HG03354 (cell line): Measurements from ENCODE around the gene SPOCK3.
"Not testable (repeated sequence)": the region's sequence is repeated elsewhere in the genome, so short reads cannot be mapped to it uniquely, and the experiment has no call there.

Experiments
- ATAC-seq: cut with Tn5 transposase; IDR thresholded peaks from one replicate; pipeline ENCODE4 v1.9.1; 2021; ENCODE audit warnings: mild to moderate bottlenecking; ENCODE audit not compliant: unreplicated experiment, poor library complexity, severe bottlenecking

Gene SPOCK3

DNA sequence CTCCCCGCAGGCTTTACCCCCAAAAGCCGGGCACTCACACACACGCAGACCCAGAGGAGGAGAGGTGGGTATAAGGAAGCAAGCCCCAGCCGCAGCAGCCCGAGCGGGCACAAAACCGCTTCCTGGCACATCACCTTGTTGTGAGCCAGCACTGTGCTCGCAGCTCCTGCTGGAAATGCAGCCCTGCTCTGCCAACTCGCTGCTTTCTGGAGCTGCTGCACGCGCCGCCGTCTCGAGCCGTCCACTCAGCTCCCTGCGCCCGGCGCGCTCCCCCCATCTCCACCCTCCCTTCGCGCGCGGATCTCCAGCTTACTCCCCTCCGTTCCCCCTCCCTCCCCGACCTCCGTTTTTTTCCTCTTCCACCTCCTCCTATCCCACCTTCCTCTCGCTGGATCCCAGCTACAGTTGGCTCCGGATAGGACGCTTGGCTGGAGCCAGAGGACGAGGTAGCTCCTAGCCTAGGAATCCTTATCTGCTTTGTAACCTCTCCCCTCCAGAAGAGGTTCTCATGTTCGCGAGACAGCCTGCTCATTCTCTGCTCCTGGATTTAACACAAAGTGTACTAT lies at the start of gene SPOCK3:
Gene SPOCK3, minus strand, starts transcription at position 179 of the 566 bp plus-strand sequence.
- ATAC-seq, result peak; percentile 58

DNA sequence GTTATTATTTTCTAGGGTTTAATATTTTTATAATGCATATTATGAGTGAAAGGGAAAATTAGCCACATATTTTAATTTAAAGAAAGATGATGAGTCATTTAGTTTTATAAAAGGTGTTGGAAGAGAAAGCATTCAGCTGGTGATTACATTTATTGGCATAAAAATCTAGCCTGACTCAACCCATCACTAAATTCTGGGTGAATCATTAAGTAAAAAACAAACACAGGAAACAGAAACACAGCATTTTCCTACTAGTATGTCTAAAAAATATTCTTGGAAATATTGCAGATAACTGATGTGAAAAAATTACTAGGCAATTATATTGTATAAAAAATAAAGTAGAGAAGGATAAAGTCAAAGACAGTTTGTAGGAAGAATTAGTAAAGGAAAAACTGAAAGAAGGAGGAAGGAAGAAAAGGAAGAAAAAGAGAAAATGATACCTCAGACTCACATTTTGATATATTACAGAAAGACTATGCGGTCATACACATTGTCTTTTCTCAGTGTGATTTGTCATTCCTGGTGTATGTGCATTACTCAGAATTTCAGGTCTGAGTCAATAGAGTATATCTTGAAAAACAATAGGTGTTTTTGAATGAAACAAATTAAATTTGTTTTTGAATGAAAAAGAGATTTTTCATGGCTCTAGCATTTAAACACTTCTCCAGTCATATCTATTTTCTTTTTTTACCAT lies 48.0 kb upstream of the SPOCK3 start:
- no peak for ATAC-seq

GRCh38 chr4:167281545-167281944 lies 47.3 kb upstream of the SPOCK3 start:
- not testable (repeated sequence) for ATAC-seq

DNA sequence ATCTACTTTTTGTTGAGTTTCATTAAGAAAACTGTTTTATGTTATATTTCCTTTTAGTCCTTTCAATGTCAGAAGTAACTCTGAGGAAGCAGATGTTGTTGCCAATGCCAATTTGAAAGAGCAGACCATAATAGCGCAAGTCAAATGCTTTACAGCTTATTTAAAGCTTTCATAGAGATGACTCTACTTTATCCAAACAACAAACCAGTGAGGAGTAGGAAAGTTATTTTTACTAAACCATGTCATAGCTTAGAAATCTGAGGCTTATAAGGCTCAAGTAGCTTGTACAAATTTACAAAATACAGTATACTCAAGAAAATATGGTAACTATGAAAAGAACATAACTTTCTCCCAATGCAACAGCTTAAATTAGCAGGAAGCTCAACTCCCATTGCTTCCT lies 40.1 kb upstream of the SPOCK3 start:
- no peak for ATAC-seq

DNA sequence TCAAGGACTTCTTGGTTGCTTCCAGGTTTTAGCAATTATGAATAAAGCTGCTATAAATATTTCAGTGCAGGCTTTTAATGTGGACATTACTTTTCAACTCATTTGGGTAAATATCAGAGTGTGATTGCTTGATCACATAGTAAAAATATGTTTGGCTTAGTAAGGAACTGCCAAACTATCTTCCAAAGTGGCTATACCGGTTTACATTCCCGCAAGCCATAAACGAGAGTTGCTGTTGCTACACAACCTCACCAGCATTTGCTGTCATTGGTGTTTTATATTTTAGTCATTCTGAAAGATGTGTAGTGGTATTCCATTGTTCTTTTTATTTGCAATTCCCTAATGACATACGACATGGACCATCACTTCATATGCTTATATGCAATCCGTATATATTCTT lies 30.9 kb upstream of the SPOCK3 start:
- ATAC-seq, result no peak

DNA sequence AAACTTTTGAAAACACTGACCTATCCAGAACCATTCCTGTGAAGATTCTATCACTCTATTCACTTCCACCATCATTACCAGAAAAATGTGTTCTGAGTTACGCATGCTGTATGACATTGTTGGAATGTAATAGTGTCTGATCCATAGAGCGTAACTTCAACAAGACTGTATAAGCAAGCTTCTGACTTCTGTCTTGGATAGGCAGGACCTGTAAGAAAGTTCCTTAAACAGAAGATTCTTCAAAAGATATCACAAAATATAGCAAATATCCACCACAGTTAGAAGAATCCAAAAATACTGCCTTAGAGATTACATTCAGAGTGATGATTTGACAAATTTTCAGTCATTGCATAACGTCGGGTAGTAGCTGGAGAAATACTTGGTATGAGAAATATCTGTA lies 14.0 kb upstream of the SPOCK3 start:
- no peak for ATAC-seq

GRCh38 chr4:167239627-167240026 lies 5.3 kb upstream of the SPOCK3 start:
- ATAC-seq, result no peak

- no peak for ATAC-seq
These were observed 3.9 kb upstream of the SPOCK3 start for GRCh38 chr4:167238226-167238625.

DNA sequence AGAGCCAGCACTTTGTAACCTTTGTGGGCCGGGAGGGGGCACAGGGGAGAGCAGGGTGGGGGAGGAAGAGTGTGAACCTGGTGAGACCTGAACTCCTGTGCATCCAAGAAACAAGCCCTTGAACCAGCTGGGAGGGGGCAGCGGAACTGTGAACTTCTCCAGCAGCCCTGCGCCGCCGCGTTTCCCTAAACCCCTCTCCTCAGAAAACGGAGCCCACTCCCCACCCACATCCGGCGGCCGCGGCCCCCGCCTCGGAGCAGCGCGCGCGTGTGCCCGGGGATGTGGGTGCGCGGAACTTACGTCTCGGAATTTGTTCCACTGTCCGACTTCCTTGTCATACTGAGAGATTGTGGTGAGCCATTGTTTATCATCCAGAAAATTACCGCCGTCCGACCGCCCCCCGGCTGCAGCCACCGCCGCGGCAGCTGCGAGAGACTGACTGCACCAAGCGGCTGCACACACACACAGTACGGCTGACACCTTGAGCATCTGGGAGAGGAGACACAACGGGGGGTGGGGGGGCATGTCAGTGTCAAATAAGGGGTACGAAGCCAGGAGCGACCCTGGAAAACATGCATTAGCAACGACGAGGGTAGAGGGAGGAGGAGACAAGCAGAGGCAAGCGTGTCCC lies 494 bp downstream of the SPOCK3 start:
- peak; percentile 65 for ATAC-seq

- no peak for ATAC-seq
These were observed 1.2 kb downstream of the SPOCK3 start for GRCh38 chr4:167232805-167233684.

- ATAC-seq, result no peak
These were observed 3.5 kb downstream of the SPOCK3 start for GRCh38 chr4:167230744-167231143.

GRCh38 chr4:167222099-167222498 lies 12.2 kb downstream of the SPOCK3 start:
- ATAC-seq, result peak; percentile 98

DNA sequence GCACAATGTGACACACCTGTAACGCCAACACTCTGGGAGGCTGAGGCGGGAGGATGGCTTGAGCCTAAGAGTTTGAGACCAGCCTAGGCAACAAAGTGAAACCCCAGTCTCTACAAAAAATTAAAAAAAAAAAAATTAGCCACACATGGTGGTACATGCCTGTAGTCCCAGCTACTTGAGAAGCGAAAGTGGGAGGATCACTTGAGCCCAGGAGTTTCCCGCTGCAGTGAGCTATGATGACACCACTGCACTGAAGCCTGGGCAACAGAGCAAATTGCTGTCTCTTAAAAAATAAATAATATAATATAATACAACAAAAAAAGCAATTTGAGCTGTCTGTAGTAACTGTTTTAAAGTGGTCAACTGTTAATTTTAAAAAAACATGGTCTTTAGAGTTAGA lies 13.2 kb downstream of the SPOCK3 start:
- ATAC-seq, result no peak

- ATAC-seq, result no peak
These were observed 16.2 kb downstream of the SPOCK3 start for GRCh38 chr4:167218022-167218608.

DNA sequence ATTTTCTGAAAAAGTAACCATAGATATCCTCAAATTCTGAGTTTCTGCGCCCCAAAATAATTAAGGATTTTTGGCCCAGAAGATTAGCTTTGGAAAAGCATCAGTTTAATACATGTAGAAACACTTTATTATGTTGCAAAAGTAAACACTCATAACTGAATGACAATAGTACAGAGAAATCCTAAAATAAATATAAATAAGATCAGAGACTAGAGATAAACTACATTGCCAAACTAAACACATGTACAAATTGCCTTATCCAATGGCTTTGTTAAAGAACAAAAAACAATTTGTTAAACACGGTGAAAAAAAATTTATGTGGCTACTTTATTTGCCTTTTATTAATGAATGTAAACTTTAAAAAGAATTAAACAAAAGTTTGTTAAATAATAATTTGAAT lies 17.5 kb downstream of the SPOCK3 start:
- no peak for ATAC-seq

- ATAC-seq, result no peak
These were observed 24.1 kb downstream of the SPOCK3 start for GRCh38 chr4:167210166-167210565.

DNA sequence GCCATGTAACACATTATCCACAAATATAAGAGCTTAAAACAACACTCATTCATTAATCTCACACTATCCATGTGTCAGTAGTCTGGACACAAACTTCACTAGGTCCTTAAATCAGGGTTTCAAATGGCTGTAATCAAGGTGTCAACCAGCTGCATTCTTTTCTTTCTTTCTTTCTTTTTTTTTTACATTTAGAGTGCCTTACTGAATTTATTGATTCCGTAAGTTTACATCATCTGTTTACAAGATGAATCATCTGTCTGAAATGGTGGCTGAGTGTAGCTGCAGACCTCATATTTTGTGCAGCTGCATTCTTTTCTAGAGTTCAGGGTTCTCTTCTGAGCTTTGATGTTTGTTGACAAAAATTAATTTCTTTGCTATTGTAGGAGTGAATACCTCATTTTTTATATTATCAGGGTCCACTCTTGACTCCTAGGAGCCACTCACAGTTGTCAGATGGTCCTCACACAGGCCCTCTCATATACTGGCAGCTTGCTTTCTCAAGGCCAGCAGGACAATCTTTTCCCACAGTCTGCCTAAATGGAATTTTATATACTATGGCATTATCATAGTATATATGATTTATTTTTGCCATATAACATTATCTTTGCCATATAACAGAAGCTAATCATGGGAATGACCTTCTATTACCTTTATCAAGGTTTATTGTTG lies 37.8 kb downstream of the SPOCK3 start:
- no peak for ATAC-seq

DNA sequence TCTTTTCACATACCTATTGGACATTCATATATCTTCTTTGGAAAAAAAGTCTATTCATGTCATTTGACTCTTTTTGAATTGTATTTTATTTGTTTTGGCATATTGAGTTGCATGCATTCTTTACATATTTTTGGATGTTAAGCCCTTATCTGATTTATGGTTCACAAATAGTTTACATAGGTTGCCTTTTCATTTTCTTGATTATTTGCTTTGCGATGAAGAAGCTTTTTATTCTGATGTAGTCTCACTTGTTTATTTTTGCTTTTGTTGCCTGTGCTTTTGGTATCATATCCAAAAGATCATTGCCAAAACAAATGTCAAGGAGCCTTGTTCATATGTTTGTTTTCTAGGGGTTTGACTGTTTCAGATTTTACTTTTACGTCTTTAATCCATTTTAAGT lies 43.9 kb downstream of the SPOCK3 start:
- ATAC-seq, result no peak

GRCh38 chr4:167185465-167185864 lies 48.8 kb downstream of the SPOCK3 start:
- no peak for ATAC-seq
